ENCODE results near the gene MUC5AC.
"Not testable (repeated sequence)": the region's sequence is repeated elsewhere in the genome, so short reads cannot be mapped to it uniquely, and the experiment has no call there.

The MUC5AC gene

DNA sequence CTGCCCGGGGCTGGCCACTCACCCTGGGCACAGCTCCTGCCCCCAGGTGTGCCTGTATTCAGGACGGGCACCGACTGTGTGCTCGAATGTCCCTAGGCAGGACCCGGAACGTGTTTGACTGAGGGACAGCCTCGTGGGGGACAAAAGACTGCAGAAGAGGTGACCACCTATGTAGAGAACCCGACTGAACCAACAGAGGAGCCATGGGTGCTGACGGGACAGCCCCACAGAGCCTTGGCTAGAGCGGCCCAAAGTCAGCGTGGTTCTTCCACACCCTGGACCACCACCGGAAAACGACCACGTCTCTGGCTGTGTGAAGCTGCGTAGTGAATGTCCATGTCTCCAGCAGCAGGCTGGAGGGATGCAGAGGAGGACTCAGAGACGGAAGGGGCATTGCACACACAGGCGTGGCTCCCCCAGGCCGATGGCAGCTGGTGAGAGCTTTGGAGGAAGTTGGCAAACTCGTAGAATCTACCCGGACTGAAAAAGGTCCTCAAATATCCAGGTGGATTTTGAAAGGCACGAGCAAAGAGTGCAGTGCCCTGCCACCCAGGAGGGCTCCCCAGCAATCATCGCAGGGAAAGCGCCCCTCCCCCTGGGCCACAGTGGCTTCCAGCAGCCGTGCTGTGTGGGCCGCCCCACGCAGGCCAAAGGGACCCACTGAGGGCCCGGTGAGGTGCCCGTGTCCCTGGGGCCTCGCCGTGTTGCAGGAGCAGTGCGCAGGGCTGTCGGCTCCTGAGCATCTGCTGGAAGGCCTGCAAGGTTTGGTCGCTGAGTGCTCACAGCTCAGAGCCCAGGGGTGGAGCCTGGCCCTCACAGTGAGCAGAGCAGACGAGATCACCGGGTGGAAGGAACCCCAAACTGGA lies 47.6 kb downstream of the MUC5AC start:
- Histone ChIP-seq H3K4me1 (ENCODE audit: insufficient read depth, low read length) (no peaks in the 10 kb centered on the region), H3K36me3 (ENCODE audit: insufficient read depth, low read length) (no peaks in the 10 kb centered on the region), H3K9me3 (ENCODE audit: low read length) (no peaks in the 10 kb centered on the region), H3K27ac (ENCODE audit: low read depth, low read length) (no peak overlapping the region), H3K4me3 (ENCODE audit: low read depth in 1 of 2, low read length in 2 of 2) (no peak overlapping the region), H3K9ac (ENCODE audit: low read length) (no peak overlapping the region), H3K27me3 (ENCODE audit: control insufficient read depth in 1 of 2, insufficient read depth in 2 of 2, low read length in 2 of 2) (peaks cover 0 to 20% of the 10 kb centered on the region in 2 donors)

DNA sequence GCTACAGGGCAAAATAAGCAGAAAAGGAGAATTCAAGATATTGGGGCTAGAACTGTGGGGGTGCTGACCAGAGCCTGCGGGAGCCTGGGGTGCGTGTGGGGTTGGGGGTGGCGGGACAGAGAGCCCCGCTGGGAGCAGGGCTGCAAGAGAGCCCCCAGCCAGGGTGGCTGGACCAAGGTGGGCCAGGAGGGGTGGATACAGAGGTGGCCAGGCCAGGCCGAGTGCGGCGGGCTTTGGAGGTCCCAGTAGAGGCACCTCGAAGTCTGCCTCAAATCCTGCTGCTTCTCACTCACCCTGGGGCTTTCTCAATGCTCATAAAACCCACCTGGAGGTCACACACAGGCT lies 48.2 kb downstream of the MUC5AC start:
- Histone ChIP-seq H3K9me3 (ENCODE audit: low read length) (peaks cover under 1% of the 10 kb centered on the region), H3K27me3 (ENCODE audit: control insufficient read depth in 1 of 2, insufficient read depth in 2 of 2, low read length in 2 of 2) (peaks cover 0 to 16% of the 10 kb centered on the region in 2 donors), H3K36me3 (ENCODE audit: insufficient read depth, low read length) (no peaks in the 10 kb centered on the region), H3K4me1 (ENCODE audit: insufficient read depth, low read length) (no peaks in the 10 kb centered on the region), H3K27ac (ENCODE audit: low read depth, low read length) (no peak overlapping the region), H3K4me3 (ENCODE audit: low read depth in 1 of 2, low read length in 2 of 2) (no peak overlapping the region), H3K9ac (ENCODE audit: low read length) (no peak overlapping the region)

DNA sequence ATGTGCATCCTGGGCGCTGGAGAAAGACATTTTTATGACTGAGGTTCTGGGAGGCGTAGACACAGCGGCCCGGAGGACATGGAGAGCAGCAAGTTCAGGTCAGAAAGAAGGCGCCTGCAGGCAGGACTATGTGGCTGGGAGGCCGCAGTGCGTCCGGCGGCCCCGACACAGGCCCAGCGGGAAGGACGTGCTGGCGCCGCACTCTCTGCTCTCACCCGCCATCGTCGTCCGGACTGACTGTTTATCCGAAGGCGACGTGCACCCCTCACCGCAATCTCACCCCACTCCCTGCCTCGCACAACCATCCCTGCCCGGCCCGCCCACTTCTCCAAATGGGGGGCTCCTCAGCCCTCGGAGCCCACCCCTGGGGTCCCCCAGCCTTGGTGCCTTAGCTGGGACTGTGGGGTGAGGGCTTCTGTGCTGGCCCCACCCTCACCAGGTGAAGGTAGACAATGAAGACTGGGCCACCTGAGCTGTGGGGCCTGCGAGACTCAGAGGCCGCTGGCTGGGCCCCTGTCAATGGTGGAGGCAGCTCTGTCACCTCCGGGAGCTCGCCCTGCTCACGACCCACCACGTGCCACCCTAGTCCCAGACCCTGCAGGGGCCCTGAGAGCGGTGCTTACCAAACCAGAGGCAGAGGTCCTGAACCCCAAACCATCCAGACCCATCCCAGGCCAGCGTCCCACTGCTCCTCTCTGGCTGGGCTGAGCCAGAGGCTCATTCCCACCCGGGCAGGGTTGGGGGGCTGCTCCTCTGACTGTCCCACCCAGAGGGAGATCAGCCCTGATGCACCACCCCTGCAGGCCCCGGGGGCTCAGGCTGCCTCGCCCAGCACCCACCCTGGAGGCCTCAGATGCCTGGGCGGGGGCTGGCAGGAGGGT lies 48.9 kb downstream of the MUC5AC start:
- no peak overlapping the region for H3K27ac ChIP-seq (ENCODE audit: low read depth, low read length)
- H3K4me1 ChIP-seq (ENCODE audit: insufficient read depth, low read length): no peaks in the 10 kb centered on the region
- H3K9ac ChIP-seq (ENCODE audit: low read length): no peak overlapping the region
- H3K4me3 ChIP-seq (ENCODE audit: low read depth in 1 of 2, low read length in 2 of 2): no peak overlapping the region
- peaks cover 0 to 16% of the 10 kb centered on the region in 2 donors for H3K27me3 ChIP-seq (ENCODE audit: control insufficient read depth in 1 of 2, insufficient read depth in 2 of 2, low read length in 2 of 2)
- H3K36me3 ChIP-seq (ENCODE audit: insufficient read depth, low read length): no peaks in the 10 kb centered on the region
- peaks cover 7% of the 10 kb centered on the region for H3K9me3 ChIP-seq (ENCODE audit: low read length)

DNA sequence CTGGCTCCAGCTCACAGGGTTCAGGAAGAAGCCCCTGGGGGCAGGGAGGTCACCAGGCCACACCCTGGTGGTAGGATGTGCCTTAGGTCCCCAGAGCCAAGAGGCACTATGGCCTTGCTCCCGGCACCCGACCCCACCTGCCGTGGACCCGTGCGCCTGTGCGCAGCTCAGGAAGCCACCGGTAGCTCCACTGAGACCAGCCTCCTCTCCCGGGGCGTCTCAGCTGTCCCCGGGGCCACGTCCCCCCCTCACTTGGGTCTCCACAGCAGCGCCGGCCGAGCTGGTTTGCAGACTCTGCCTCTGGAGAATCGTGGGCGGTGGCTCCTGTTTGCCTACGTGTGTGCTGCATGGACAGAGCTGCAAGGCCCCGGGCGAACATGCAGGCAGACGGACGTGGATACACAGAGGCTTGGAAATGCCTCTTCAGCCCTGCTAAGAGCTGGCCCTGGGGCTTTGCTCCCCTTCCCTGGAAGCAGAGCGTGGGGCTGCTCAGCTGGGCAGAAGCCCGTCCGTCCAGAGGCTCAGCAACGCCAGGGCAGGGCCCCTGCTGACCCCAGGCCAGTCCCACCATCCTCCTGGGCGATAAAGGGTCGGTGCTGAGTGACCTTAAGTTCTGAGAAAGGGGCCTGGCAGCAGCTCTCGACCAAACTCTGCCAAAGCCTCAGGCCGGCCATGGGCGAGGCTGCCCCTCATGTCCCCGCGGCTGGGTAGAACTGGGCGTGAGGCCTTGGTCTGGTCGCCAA lies 49.8 kb downstream of the MUC5AC start:
- no peak overlapping the region for H3K4me3 ChIP-seq (ENCODE audit: low read depth in 1 of 2, low read length in 2 of 2)
- H3K4me1 ChIP-seq (ENCODE audit: insufficient read depth, low read length): no peaks in the 10 kb centered on the region
- H3K27ac ChIP-seq (ENCODE audit: low read depth, low read length): no peak overlapping the region
- peaks cover 13% of the 10 kb centered on the region for H3K9me3 ChIP-seq (ENCODE audit: low read length)
- no peaks in the 10 kb centered on the region for H3K36me3 ChIP-seq (ENCODE audit: insufficient read depth, low read length)
- H3K27me3 ChIP-seq (ENCODE audit: control insufficient read depth in 1 of 2, insufficient read depth in 2 of 2, low read length in 2 of 2): peaks cover 0 to 11% of the 10 kb centered on the region in 2 donors
- no peak overlapping the region for H3K9ac ChIP-seq (ENCODE audit: low read length)

DNA sequence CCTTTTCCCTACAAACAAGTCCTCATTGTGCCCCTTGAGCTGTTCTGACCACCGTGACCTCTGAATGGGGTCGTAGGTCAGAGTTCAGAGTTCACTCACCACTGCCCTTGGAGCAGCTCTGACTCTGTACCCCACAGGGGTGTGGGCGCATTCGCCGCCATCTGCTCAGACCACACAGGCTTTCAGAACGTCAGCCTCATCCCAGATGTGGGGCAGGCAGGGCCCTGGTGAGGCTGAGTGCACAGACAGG lies 50.3 kb downstream of the MUC5AC start:
- no peaks in the 10 kb centered on the region for H3K4me1 ChIP-seq (ENCODE audit: insufficient read depth, low read length)

DNA sequence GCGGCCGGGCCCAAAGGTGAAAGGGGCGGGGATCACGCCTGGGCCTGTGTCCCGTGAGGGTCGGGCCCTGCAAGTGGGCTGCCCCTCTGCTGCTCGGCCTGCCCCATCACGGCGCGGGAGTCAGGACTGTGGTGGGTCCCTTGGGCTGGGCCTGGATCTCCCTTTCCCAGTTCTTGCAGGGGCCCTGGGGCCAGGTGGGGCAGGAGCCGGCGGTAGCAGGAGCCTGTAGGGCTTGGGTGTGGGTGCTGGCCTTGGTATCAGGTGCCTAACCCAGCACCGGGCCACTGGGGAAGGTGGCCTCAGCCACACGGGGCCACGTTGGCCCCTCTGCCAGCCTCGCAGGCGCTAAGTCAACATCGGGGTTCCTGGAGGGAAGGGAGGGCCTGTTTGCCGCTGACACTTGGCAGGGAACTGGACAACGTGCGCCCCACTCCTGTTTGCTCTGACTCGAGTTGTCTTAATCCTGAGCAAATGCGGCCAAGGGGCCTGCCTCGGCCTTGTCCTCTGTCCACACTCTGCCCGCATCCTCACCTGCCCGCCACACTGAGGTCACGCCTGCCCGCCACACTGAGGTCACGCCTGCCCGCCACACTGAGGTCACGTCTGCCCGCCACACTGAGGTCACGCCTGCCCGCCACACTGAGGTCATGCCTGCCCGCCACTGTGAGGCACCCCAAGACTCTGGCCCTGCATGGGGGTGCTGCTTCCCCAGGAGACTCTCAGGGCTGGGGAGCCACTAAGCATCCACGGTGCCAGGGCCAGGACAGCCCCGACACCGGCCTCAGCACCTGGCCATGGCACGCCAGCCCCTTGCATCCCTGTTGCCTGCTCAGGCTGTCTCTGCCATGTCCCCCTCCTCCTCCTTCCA lies 50.9 kb downstream of the MUC5AC start:
- Histone ChIP-seq H3K36me3 (ENCODE audit: insufficient read depth, low read length) (no peaks in the 10 kb centered on the region), H3K27ac (ENCODE audit: low read depth, low read length) (no peak overlapping the region), H3K4me3 (ENCODE audit: low read depth in 1 of 2, low read length in 2 of 2) (no peak overlapping the region), H3K9me3 (ENCODE audit: low read length) (peaks cover 13% of the 10 kb centered on the region), H3K9ac (ENCODE audit: low read length) (no peak overlapping the region), H3K4me1 (ENCODE audit: insufficient read depth, low read length) (no peaks in the 10 kb centered on the region), H3K27me3 (ENCODE audit: control insufficient read depth in 1 of 2, insufficient read depth in 2 of 2, low read length in 2 of 2) (peaks cover 0 to 6% of the 10 kb centered on the region in 2 donors)

More for the DNA sequence above, 50.3 kb downstream of the MUC5AC start:
- peaks cover 0 to 11% of the 10 kb centered on the region in 2 donors for H3K27me3 ChIP-seq (ENCODE audit: control insufficient read depth in 1 of 2, insufficient read depth in 2 of 2, low read length in 2 of 2)
- H3K36me3 ChIP-seq (ENCODE audit: insufficient read depth, low read length): no peaks in the 10 kb centered on the region
- no peak overlapping the region for H3K27ac ChIP-seq (ENCODE audit: low read depth, low read length)
- peaks cover 13% of the 10 kb centered on the region for H3K9me3 ChIP-seq (ENCODE audit: low read length)
- H3K4me3 ChIP-seq (ENCODE audit: low read depth in 1 of 2, low read length in 2 of 2): no peak overlapping the region
- H3K9ac ChIP-seq (ENCODE audit: low read length): no peak overlapping the region

DNA sequence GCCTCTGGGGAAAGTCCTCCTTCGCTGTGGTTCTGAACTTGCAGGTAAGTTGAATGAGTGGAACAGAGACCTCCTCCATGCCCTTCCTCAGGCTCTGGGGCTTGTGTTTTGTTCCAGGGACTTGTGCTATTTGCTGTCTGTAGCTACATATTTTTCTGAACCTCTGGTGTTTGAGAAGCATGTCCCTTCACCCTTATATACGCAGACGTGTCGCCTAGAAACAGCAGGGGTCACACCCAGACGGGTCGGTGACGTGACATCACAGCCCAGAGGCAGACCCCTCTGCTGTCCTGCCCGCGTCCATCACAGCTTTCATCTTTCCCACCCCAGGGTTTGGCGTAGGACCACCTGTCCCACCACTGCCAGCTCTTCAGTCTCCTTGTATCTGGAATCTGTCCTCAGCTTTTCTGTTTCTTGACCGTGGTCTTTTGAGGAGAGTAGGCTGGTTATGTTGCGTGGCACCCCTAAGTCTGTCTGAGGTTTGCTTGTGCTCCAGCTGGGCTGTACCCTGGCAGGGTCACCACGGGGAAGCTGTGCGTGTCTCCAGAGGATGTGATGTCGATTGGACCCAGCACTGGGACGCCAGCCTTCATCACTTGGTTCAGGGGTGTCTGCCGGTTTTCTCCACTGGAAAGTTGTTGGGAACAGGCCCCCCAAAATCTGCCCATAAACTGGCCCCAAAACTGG lies 51.8 kb downstream of the MUC5AC start:
- Histone ChIP-seq H3K9ac (ENCODE audit: low read length) (no peak overlapping the region), H3K36me3 (ENCODE audit: insufficient read depth, low read length) (no peaks in the 10 kb centered on the region), H3K9me3 (ENCODE audit: low read length) (peaks cover 13% of the 10 kb centered on the region), H3K4me3 (ENCODE audit: low read depth in 1 of 2, low read length in 2 of 2) (no peak overlapping the region), H3K27me3 (ENCODE audit: control insufficient read depth in 1 of 2, insufficient read depth in 2 of 2, low read length in 2 of 2) (no peaks in the 10 kb centered on the region), H3K27ac (ENCODE audit: low read depth, low read length) (no peak overlapping the region), H3K4me1 (ENCODE audit: insufficient read depth, low read length) (no peaks in the 10 kb centered on the region)

DNA sequence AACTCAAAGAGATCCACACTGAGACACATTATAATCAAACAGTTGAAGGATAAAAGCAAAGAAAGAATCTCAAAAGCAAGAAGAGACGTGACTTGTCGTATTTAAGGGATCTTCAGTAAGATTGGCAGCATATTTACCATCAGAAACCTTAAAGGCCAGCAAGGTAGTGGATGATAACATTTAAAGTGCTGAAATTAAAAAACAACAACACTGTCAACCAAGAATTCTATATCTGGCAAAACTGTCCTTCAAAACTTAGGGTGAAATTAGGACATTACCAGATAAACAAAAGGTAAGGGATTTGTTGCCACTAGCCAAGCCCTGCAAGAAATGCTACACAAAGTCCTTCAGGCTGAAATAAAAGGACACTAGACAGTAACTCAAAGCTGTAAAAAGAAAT lies 54.1 kb downstream of the MUC5AC start:
- H3K27ac ChIP-seq (ENCODE audit: low read depth, low read length): no peak overlapping the region
- H3K4me1 ChIP-seq (ENCODE audit: insufficient read depth, low read length): no peaks in the 10 kb centered on the region
- no peaks in the 10 kb centered on the region for H3K27me3 ChIP-seq (ENCODE audit: control insufficient read depth in 1 of 2, insufficient read depth in 2 of 2, low read length in 2 of 2)

DNA sequence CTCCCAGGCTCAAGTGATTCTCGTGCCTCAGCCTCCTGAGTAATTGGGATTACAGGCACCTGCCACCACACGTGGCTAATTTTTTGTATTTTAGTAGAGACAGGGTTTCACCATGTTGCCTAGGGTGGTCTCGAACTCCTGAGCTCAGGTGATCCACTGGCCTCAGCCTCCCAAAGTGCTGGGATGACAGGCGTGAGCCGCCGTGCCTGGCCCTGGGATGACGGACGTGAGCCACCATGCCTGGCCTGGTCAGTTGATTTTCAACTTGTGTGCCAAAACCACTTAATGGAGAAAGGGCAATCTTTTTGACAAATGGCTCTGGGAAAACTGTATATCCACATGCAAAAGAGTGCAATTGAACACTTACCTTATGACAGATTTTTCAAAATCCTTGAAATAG lies 58.1 kb downstream of the MUC5AC start:
- H3K27me3 ChIP-seq (ENCODE audit: control insufficient read depth in 1 of 2, insufficient read depth in 2 of 2, low read length in 2 of 2); H3K36me3 ChIP-seq (ENCODE audit: insufficient read depth, low read length); H3K9ac ChIP-seq (ENCODE audit: low read length); H3K27ac ChIP-seq (ENCODE audit: low read depth, low read length); H3K4me3 ChIP-seq (ENCODE audit: low read depth in 1 of 2, low read length in 2 of 2); H3K4me1 ChIP-seq (ENCODE audit: insufficient read depth, low read length): not testable (repeated sequence)
- H3K9me3 ChIP-seq (ENCODE audit: low read length): peaks cover 13% of the 10 kb centered on the region

More for the DNA sequence above, 54.1 kb downstream of the MUC5AC start:
- Histone ChIP-seq H3K36me3 (ENCODE audit: insufficient read depth, low read length) (no peaks in the 10 kb centered on the region), H3K9ac (ENCODE audit: low read length) (no peak overlapping the region), H3K4me3 (ENCODE audit: low read depth in 1 of 2, low read length in 2 of 2) (no peak overlapping the region), H3K9me3 (ENCODE audit: low read length) (peaks cover 13% of the 10 kb centered on the region)

DNA sequence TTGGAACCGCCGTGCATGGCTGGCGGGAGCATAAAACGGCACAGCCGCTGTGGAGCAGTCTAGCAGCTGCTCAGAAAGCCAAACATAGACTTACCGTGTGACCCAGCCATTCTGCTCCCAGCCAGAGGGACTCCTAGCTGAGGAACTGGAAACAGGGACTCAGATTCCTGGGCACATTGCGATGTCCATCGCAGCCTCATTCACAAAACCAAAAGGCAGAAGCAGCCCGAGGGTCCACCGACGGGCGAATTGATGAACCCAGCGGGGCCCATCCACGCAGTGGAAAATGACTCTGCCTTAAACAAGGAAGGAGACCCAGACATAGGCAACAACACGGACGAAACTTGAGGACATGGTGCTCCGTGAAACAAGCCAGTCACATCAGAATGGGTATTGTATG lies 59.4 kb downstream of the MUC5AC start:
- H3K4me1 ChIP-seq (ENCODE audit: insufficient read depth, low read length): no peaks in the 10 kb centered on the region
- peaks cover 0 to 19% of the 10 kb centered on the region in 2 donors for H3K27me3 ChIP-seq (ENCODE audit: control insufficient read depth in 1 of 2, insufficient read depth in 2 of 2, low read length in 2 of 2)
- no peaks in the 10 kb centered on the region for H3K36me3 ChIP-seq (ENCODE audit: insufficient read depth, low read length)
- H3K9me3 ChIP-seq (ENCODE audit: low read length): peaks cover under 1% of the 10 kb centered on the region
- no peak overlapping the region for H3K4me3 ChIP-seq (ENCODE audit: low read depth in 1 of 2, low read length in 2 of 2)
- H3K9ac ChIP-seq (ENCODE audit: low read length): no peak overlapping the region
- H3K27ac ChIP-seq (ENCODE audit: low read depth, low read length): no peak overlapping the region
